OCI-LY3 (cell line): ENCODE data around the gene PODNL1.

Experiments
- H2AFZ ChIP-seq: fragments of 200-600, 300-600 bp; shearing (Covaris generic); 2 replicates; pipeline ENCODE4 v1.6.0; 2014; ENCODE audit warnings: antibody characterized with exemption, low read depth, low read length
- H3K27ac ChIP-seq: fragments of 200-600, 300-600 bp; sonication (generic); 2 replicates; pipeline ENCODE4 v1.5.1; 2014; ENCODE audit warnings: mild to moderate bottlenecking, low read length, moderate library complexity, mixed read lengths
- H3K27me3 ChIP-seq: fragments of 200-600, 300-600 bp; sonication (generic); 2 replicates; pipeline ENCODE4 v1.6.1; 2014; ENCODE audit warnings: low read depth, low read length, mixed read lengths
- H3K36me3 ChIP-seq: fragments of 200-600, 300-600 bp; sonication (generic); replicated peaks from 2 replicates; pipeline ENCODE3; 2014; ENCODE audit warnings: low read depth, low read length, mixed read lengths
- H3K4me1 ChIP-seq: fragments of 300-600, 200-600 bp; sonication (generic); 2 replicates; pipeline ENCODE4 v1.6.1; 2014; ENCODE audit warnings: low read length, mixed read lengths
- H3K4me2 ChIP-seq: fragments of 200-600, 300-600 bp; sonication (generic); 2 replicates; pipeline ENCODE4 v1.6.1; 2014; ENCODE audit warnings: low read length, mixed read lengths
- H3K4me3 ChIP-seq: fragments of 300-600, 200-600 bp; sonication (generic); 2 replicates; pipeline ENCODE4 v1.5.1; 2014; ENCODE audit warnings: antibody characterized with exemption, mild to moderate bottlenecking, low read length, moderate library complexity
- H3K79me2 ChIP-seq: fragments of 300-600, 200-600 bp; shearing (Covaris generic); 2 replicates; pipeline ENCODE4 v1.6.1; 2014; ENCODE audit warnings: mild to moderate bottlenecking, low read length, mixed read lengths
- H3K9ac ChIP-seq: fragments of 300-600, 200-600 bp; shearing (Covaris generic); 2 replicates; pipeline ENCODE4 v1.6.0; 2014; ENCODE audit warnings: mild to moderate bottlenecking, low read length, moderate library complexity
- H3K9me3 ChIP-seq: fragments of 200-600, 300-600 bp; shearing (Covaris generic); 2 replicates; pipeline ENCODE4 v1.6.1; 2014; ENCODE audit warnings: low read length, mixed read lengths; ENCODE audit not compliant: insufficient read depth
- H4K20me1 ChIP-seq: fragments of 200-600, 300-600 bp; sonication (generic); 2 replicates; pipeline ENCODE4 v1.6.1; 2016; ENCODE audit warnings: low read length, mixed read lengths; ENCODE audit not compliant: insufficient read depth
- CTCF ChIP-seq: fragments of 200-600, 300-600 bp; sonication (generic); IDR thresholded peaks from 2 replicates; pipeline ENCODE4 v1.5.1; 2014; ENCODE audit warnings: antibody characterized with exemption, low read length, low read depth
- EZH2phosphoT487 ChIP-seq: fragments of 200-600 bp; shearing (Covaris generic); IDR thresholded peaks from 2 replicates; pipeline ENCODE4 v1.6.1; 2018; ENCODE audit warnings: antibody characterized with exemption, mixed run types, low read depth

PODNL1 gene

GRCh38 chr19:13980340-13980739 lies 42.1 kb upstream of the PODNL1 start:
- Histone ChIP-seq H3K27me3 (no peaks in the 10 kb centered on the region), H3K9me3 (no peaks in the 10 kb centered on the region), H3K4me3 (no peak overlapping the region), H3K27ac (no peak overlapping the region), H3K79me2 (no peaks in the 10 kb centered on the region), H3K4me1 (peaks cover 6% of the 10 kb centered on the region), H3K9ac (no peak overlapping the region), H4K20me1 (no peaks in the 10 kb centered on the region), H2AFZ (no peak overlapping the region), H3K4me2 (no peak overlapping the region), H3K36me3 (peaks cover 3% of the 10 kb centered on the region)
- TF ChIP-seq CTCF (no peak), EZH2phosphoT487 (no peak)

DNA sequence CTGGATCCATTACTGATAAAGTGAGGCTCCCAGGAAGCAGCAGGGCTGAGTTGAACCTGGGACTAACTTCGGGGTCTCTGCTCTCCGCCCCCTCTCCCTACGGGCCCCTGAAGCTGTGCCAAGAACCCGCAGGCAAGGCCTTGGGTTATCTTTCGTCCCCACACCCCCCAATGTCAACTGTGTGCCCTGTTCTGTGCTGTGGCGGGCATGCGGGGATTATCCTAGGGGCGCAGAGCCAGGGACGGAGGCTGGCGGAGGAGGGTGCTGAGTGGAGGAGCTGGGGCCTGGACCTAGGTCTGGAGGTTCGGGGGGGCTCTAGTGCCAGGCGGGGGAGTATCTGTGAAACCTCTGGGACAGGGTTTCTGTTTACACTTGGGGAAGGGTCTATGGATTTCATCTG lies 41.5 kb upstream of the PODNL1 start:
- H3K9ac ChIP-seq: no peak overlapping the region
- no peaks in the 10 kb centered on the region for H4K20me1 ChIP-seq
- H2AFZ ChIP-seq: no peak overlapping the region
- H3K79me2 ChIP-seq: no peaks in the 10 kb centered on the region
- H3K27me3 ChIP-seq: no peaks in the 10 kb centered on the region
- H3K27ac ChIP-seq: no peak overlapping the region
- H3K4me3 ChIP-seq: no peak overlapping the region
- no peak overlapping the region for H3K4me2 ChIP-seq
- no peaks in the 10 kb centered on the region for H3K9me3 ChIP-seq
- TF ChIP-seq EZH2phosphoT487 (no peak), CTCF (no peak)
- H3K4me1 ChIP-seq: no peaks in the 10 kb centered on the region
- H3K36me3 ChIP-seq: peaks cover 3% of the 10 kb centered on the region

DNA sequence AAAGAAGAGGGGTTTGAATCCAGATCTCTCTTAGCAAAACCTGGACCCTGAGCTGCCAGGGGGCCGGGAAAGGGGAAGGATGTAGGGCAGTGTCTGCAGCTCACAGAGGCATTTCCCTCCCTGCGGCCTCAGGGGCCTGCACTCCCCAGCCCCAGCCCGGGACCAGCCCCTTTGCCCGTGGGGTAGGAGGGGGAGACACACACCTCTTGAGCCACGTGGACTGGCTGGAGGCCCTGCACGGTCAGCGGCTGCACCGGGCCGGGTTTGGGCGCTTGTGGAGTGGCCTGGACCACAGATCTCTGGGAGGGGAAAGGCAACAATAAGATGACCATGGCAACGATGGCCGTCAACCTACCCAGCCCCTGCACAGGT lies 41.0 kb upstream of the PODNL1 start:
- no peak overlapping the region for H3K4me2 ChIP-seq
- no peaks in the 10 kb centered on the region for H3K79me2 ChIP-seq
- no peaks in the 10 kb centered on the region for H3K9me3 ChIP-seq
- H2AFZ ChIP-seq: no peak overlapping the region
- H3K4me3 ChIP-seq: no peak overlapping the region
- H3K27ac ChIP-seq: no peak overlapping the region
- no peak for TF ChIP-seq CTCF
- no peak for TF ChIP-seq EZH2phosphoT487
- H3K4me1 ChIP-seq: no peaks in the 10 kb centered on the region
- H3K9ac ChIP-seq: no peak overlapping the region
- peaks cover 3% of the 10 kb centered on the region for H3K36me3 ChIP-seq
- H3K27me3 ChIP-seq: no peaks in the 10 kb centered on the region
- no peaks in the 10 kb centered on the region for H4K20me1 ChIP-seq

GRCh38 chr19:13978351-13979243 lies 40.4 kb upstream of the PODNL1 start:
- Histone ChIP-seq H3K9ac (no peak overlapping the region), H4K20me1 (no peaks in the 10 kb centered on the region), H3K79me2 (no peaks in the 10 kb centered on the region), H3K4me3 (no peak overlapping the region), H3K4me1 (no peaks in the 10 kb centered on the region), H3K27ac (no peak overlapping the region), H3K9me3 (no peaks in the 10 kb centered on the region), H3K27me3 (no peaks in the 10 kb centered on the region), H3K36me3 (peaks cover 3% of the 10 kb centered on the region), H2AFZ (no peak overlapping the region), H3K4me2 (no peak overlapping the region)
- TF ChIP-seq CTCF (no peak), EZH2phosphoT487 (no peak)
